Measurements from ENCODE around the gene PEX3.
"Not testable (repeated sequence)": the region's sequence is repeated elsewhere in the genome, so short reads cannot be mapped to it uniquely, and the experiment has no call there.

The PEX3 gene

DNA sequence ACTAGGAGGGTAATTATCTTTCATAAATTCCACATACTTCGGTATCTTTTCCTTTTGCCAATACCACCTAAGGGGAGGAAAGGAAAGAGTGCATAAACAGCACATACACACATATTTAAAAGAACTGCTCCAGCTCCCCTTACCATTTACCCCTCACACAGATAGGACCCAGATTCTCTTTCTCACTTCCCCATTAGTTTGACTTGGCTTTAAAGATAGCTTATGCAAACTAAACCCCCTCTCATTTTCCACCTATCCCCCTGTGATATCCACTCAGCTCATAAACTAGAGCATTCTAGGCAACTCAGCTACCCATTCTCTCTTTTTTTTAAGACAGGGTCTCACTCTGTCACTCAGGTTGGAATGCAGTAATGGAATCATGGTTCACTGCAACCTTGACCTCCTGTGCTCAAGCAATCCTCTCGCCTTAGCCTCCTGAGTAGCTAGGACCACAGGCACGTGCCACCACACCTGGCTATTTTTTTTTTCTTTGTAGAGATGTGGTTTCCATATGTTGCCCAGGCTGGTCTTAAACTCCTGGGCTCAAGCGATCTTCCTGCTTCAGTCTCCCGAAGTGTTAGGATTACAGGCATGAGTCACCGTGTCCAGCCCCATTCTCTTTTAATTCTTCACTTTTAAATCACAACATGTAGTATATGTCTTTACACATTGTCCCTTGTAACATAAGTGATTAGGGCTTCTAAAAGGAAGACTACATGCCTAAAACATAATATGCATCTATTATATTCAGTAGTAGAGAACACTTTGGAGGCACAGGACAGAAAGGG is 56.9 kb downstream of the PEX3 start:
- DNase-seq: no peak

DNA sequence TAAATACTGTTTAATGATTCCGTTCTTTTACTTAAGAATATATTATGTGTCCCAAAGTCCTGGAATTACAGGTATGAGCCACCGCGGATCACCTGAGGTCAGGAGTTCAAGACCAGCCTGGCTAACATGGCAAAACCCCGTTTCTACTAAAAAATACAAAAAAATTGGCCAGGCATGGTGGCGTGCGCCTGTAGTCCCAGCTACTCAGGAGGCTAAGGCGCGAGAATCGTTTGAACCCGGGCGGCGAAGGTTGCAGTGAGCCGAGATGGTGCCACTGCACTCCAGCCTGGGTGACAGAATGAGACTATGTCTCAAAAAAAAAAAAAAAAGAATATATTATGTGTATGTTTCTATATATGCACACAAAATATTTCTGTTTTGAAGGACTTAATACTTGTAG is 59.7 kb downstream of the PEX3 start:
- not testable (repeated sequence) for DNase-seq

DNA sequence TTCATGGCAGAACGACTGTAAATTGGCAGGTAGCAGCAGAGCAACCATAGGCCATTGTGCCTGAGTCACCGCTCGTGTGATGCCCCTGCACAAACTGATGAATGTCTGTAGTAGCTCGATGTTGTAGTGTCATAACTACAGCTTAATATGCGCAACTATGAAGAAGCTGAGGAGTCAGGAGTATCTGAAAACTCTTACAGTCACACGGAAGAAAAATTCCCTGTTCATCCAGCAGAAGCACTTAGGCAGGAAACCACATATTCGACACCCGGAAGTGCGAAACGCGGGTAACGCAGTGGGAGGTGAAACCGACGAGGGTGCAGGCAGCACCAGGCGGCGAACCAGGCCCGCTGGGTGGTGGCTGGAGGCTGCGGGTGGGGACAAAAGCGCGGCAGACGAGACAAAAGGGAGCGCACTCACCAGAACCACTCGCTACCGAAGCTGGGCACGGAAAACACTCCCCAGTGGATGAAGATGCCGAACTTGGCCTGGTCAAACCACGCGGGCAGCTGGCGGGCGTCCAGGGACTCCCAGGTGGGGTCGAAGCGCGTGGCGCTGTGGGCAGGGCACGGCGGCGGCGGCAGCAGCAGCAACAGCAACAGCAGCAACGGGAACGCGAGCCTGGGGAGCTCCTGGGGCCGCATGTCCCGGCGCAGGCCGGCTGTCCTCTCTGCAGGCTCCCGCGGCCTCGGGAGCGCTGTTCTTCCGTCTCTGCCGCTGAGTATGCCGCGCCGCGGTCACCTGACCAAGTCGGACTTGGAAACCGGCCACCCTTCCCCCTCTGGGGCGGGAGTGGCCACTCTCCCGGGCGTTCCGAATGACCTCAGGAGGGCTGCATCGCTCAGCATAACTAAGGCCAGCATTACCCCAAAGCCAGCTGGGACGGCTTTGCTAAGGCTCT is 60.6 kb downstream of the PEX3 start, which contains the start of gene FUCA2:
Gene FUCA2 (minus strand): TSS at position 730 of the 901 bp plus-strand sequence. CDS start 86 bp downstream, at position 644.
- DNase-seq: peak; percentile 26 to 39 (median 37)

DNA sequence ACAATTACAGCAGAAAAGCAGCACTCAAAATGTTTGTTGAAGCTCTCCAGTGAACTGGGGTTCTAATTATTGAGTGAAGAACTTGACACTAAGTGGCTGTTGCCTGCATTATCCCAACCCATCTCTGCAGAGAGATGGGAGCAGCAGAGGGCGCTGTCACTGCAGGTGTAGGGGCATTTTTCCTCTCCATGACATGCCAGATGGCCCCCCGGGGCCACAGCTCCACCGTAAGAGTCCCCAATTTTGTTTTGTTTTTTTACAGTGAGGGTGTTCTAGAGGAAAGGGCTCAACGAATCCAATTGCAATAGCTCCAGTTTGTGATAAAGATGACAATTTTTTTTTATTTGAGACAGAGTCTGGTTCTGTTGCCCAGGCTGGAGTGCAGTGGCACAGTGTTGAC is 62.8 kb downstream of the PEX3 start:
- no peak for DNase-seq

DNA sequence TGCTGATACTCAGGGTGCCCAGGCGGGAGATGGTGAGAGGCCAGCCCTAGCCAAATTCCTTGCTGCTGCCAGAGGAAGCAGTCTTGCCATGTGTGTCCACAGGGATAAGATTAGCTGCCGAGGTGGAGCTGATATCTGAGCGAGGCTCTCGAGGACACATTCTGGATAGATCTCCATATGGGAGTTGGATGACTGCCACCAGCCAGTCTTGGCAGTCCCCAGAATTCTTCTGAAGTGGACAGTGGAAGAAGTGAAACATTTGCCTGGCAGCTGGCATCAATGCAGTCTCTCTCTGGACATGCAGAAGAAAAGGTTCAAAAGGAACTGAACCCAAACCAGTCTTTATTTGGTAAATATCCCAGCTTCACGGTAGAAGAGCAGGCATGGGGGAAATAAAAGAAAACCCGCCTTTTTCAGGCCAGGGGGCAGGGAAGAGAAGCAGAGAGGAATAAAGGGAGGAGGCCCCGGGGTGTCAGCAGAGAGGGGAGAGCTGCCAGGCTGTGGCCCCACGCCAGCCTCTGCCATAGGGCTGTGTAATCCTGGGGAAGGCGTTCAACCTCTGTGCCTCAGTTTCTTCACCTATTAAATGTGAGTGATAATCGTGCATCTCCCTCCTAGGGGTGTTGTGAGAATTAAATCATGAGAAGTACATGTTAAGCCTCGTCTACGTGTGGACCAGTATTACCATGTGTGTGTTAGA is 64.6 kb downstream of the PEX3 start:
- DNase-seq: no peak

DNA sequence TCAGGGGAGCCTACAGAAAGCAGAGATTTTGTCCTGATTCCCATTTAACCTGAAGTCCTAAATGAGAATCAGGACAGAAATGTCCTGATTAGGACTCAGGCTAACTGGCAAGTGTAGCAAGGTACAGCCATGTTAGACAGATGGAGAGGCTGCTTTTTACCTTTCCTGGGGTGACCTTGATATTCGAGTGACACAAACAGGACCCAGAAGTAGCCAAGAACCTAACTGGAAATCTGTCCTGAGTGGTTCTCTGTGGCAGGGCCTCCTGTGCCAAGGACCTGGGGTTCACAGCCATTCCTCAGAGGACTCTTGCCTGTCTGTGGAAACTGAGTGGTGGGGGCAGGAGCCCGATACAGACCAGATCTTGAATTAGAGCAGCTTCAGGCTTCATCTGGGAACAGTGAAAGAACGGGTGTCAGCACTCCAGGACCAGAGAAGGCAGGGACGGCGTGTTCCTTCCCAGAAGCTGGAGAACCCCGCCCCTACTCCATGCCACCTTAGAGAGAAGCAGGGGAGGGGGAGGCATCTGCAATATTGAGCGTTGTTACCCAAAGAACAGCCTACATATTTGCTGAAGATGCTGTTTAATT is 65.3 kb downstream of the PEX3 start:
- no peak for DNase-seq

DNA sequence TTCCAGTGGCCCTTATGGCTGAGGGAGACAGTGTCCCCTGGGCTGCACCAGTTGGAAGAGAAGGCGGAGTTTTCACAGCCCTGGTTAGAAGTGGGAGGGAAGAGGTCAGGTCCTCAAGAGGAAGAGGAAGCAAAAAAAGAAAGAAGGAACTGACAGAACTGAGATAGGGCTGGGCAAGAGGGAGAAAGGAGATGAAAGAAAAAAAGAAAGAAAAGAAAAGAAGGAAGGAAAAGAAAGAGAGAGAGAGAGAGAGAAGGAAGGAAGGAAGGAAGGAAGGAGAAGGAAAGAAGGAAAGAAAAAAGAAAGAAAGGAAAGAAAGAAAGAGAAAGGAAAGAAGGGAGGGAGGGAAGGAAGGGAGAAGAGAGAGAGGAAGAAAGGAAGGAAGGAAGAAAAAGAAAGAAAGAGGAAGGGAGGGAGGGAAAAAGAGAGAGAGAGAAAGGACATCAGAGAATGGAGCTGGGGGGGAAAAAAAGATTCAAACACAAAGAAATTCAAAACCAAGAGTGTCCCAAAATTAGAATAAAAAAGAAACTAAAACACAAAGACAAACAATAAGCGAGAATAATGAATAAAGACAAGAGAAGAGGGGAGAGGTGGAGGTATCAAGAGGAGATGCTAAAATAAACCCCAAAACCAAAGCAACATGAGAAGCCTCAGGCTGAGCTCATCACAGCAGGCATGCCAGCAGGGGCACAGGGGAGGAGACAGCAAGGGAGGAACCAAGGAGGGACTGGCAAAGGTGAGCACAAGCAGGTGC is 66.3 kb downstream of the PEX3 start:
- no peak for DNase-seq

DNA sequence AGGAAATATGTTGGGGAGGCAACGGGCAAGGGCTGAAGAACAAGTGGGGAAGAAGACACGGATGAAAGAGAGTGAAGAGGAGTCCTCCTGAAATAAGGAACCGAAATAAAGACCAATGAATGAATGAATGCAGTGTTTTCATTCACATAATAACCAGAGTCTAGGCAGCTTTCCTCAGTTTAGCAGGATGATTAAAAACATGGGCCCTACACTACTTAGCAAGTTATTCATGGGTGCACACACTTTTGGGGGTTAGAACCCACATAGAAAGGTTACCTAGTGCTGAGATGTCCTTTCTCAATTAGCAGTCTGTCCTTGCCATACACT is 66.8 kb downstream of the PEX3 start:
- no peak for DNase-seq

DNA sequence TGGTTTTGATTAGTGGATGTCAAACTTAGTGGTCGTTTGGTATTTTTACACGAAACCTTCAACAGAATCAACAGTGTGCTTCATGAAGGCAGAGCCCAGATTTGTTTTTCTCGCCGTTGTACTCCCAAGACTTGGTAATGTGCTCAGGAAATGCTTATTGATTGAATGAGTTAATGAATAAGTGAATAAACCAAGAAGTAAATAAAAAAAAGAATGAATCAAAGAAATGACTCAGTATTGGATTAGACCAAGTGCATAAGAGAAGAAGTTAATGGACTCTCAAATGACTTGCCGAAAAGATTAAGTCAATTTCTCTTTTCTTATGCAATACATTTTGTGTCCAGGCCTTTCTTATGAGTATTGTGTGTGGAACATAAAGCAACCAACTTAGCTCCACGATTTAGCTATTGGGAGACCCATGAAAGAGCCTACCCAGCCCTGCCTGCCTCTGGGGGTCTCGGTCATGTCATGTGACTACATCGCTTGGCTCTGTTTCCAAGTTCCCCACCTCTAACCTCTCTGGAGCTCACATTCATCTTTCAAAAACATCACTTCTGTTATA is 71.5 kb downstream of the PEX3 start:
- DNase-seq: no peak

DNA sequence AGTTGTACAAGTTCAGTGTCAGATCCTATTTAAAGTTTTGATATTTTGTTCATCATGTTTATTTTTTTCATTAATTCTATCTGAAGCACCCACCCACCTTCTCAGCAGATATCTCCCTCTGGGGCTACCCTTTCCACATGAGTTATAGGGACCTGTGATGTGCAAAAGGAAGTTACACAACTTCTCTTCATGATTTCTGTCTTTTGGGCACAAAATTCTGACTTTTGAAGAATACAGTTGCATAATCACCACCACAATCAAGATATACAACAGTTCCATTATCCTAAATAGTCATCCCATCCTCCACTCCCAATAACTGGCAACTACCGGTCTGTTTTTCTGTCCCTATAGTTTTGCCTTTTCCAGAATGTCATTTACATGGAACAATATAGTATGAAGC is 74.8 kb downstream of the PEX3 start:
- no peak for DNase-seq

DNA sequence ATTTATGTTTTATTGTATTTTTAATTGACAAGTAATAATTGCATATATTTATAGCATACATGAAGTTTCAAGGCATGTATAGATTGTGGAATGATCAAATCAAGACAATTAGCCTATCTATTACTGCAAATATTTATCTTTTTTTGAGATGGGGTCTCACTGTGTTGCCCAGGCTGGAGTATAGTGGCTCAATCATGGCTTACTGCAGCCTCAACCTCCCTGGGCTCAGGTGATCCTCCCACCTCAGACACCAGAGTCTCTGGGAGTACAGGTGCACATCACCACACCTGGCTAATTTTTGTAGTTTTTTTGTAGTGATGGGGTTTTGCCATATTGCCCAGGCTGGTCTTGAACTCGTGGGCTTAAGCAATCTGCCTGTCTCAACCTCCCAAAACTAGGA is 77.1 kb downstream of the PEX3 start:
- DNase-seq: no peak

DNA sequence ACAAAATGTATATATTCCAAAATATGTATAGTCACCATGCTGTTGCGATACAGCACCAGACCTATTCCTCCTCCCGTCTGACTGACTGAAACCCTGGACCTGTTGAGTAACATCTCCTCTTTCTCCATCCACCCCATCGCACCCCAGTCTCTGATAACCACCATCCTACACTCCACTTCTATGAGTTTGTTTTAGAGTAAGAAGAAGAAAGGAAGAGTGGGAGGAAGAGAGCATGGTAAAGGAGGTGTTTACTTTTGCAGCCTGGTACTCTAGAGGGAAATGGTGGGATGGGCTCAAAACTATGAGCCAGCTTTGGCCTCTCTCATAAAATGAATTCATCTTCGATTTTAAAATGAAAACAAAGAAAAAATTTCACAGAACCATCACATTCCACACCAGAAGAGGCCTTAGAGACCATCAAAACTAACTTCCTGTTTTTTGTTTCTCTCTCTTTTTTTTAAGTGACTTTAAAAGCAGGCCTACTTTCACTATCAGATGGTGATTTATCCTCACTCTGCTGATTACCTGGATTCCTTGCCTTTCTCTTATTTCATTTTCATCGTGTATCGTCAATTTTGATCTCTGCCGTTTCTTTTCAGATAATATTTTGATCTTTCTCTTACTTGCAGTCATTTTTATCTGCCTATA is 77.7 kb downstream of the PEX3 start:
- DNase-seq: no peak

DNA sequence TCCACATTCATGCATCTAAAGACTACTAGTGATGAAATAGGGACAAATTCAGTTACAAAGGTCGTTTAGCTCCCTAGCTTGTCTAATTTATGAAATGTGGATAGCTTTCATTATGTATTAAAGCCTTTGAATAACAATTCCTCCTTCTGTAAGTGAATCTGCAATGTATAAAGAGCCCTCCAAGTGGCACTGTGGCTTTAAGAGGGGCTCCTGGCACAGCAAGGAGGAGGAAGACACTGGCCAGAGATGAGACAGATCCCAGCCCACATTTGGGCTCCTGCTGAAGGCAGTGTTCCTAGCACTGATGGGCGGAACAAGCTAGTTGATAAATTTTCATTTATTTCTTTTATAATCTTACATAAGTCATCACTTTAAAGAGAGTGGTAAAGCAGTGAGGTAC is 78.5 kb downstream of the PEX3 start:
- DNase-seq: no peak

DNA sequence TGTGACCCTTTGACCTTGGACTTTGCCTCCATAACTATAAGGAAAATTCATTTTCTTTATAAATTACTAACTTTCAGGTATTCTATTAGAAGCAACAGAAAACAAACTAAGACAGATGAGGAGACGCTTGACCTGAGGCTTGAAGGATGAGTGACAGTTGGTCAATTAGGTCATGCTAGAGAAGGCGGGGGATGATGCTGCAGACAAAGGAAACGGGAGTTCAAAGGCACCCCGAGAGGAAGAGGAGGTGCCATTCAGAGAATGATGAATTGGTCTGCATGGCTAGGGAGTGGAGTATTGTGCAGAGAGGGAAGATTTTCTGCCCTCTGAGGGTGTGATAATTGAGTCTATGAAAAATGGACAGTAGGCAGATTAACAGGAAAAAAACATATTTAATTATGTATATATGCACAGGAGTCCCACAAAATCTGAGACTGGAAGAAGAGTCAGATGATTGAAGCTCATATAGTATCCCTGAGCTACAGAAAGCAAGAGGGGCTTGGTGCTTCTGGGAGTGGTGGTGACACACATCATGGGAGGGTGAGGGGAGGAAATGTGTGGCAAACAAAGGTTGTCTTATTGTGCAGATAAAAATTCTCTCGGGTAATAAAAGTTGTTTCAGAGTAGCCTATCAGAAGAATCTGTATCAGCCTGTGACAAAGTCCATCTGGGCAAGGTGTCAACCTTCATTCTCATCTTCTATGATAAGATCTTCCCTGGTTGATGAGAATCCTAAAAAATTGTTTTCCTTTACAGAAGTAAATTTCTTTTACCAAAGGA is 81.3 kb downstream of the PEX3 start:
- no peak for DNase-seq

DNA sequence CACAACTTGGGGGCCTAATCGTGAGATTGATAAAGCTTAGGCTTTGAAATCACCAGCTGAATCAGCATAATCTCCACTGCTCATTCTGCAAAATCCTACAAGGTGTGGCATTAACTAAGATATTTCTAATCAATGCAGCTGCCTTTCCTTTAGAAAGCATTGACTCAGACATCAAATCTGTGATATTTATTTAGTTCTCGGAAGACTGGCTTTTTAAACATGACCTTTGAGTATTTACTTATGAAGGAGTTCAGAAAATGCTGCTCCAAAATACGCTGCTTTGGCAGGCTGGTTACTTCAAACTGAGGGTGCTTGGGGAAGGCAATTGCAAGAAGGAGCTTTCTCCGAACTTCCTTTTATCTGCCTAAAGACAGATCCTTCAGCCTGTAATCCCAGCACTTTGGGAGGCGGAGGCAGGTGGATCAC is 84.6 kb downstream of the PEX3 start:
- DNase-seq: no peak

DNA sequence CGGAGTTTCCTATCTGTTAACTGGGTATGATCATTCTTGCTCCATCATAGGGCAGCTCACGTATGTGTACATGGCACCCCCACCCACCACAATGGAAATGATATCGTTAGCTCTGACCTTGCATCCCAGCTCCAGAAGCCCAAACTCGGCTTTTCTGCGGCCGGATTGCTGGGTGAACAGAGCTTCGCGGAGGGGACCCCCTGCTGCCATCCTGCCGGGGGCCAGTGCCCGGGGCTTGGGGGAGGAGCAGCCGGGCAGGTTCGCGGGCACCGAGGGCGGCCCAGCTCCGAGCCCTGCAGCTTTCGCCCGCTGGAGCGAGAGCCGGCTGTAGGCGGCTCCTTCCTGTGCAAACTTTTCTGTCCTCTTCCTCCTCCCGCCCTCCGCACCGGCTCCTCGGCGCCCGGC is 85.9 kb downstream of the PEX3 start:
- DNase-seq: peak in 2 of 4 experiments; percentile 22 to 27

DNA sequence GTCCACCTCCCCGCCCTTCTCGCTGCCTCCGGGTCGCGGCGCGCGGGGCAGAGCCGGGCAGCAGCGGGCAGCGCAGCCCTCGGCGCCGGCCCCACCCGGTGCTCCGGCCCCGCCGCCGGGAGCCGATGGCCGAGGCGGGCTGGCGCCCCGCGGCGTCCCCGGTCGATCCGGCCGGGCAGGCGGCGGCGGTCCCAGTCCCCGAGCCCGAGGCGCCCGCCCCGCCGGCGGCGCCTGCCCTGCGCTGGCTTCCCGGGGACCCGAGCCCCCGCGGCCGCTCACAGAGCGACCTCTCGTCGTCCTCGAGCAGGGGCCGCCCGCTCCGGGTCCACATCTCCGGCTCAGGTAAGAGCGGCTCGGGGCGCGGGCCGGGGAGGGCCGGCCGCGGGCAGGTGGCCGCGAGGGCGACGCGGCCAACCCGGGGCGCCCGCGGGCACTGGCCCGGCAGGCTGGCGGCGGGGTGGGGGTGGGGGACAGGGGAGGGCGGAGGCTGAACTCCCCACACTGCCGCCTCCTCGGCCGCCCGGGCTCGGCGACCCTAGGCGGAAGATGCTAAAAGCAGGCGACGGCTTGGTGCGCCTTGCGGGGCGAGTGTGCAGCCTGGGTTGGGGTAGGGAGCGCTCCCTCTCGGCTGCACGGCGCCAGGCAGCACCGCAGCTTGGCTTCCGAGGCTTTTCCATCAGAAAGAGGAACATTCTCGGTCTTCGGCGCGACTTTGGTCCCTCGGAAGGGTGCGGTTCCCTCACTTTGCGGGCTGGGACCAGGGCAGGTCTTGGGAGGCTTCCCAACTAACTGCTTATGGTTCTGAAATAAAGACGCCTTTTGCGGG is 86.5 kb downstream of the PEX3 start:
- DNase-seq: peak; percentile 24 to 44 (median 32)

DNA sequence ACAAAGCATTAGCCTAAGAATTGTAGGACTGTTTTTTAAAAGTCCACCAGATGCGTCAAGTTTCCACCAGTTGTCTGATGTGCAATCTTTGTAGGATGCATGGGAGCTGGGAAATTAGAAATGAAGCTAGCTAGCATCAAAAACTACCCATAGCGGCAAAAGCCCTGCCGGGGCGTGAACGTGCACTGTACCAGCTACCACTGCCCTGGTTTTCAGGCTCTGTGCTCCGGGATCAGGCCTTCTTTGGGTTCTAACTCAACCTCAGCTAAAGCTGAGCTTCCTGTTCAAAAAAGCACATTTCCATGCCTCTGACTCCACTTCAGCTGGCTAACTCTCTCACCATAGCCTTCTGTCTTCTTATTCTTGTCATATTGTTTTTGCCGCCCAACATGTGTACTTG is 87.8 kb downstream of the PEX3 start:
- DNase-seq: no peak

DNA sequence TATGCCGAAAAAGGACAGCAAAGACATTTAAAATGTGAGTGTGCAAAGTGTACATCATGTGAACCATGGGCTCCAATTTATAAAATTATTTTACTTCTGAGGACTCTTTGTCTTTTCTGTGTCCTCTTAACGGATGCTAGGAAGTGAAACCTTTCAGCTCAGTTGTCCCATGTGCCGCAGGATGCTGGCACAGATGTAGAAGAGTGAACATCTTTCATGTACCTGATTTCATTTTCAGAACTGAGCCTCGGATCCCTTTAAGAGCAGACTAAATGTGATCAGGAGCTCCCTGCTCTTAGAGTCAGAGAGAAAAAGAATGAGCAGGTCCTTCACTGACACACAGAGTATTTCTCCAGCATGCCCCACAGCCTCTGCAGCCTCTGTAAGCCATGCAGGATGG is 88.5 kb downstream of the PEX3 start:
- no peak for DNase-seq

DNA sequence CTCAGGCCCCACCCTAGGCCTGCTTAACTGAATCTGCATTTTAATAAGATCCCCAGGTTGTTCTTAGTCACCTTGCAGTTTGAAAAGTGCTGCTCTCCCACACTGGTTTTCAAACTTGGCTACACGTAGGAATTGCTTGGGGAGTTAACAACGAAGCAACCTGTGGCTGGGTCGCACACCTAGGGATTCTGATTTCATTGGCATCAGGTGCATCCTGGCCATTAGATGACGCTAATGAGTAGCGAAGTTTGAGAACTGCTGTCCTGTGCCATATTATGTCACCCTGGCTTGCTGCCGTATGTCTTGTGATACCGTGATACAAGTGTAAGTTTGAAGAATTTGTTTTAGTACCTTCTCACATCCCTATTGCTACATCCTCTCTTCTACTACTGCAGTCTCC is 89.1 kb downstream of the PEX3 start:
- DNase-seq: no peak
